PFSK-1 (cell line): Measurements from ENCODE around the gene ADAP1.

Experiments
- POLR2AphosphoS5 ChIP-seq: IDR thresholded peaks from 2 replicates; pipeline ENCODE4 v1.6.1; 2012; ENCODE audit warnings: low read depth, mild to moderate bottlenecking, control low read depth, low read length, moderate library complexity
- REST ChIP-seq, 2 experiments: IDR thresholded peaks; 2 replicates each; pipeline versions ENCODE4 v1.6.1 to v1.8.0; 2011 to 2012; ENCODE audit warnings: low read depth in 2 of 2, low read length in 2 of 2, control low read depth in 1 of 2, inconsistent platforms in 1 of 2, mild to moderate bottlenecking in 1 of 2, moderate library complexity in 1 of 2; ENCODE audit not compliant: insufficient read depth in 1 of 2
- SIN3A ChIP-seq: IDR thresholded peaks from 2 replicates; pipeline ENCODE4 v1.6.1; 2012; ENCODE audit warnings: mild to moderate bottlenecking, low read length, moderate library complexity, borderline replicate concordance; ENCODE audit not compliant: insufficient read depth
- TAF1 ChIP-seq: IDR thresholded peaks from 2 replicates; pipeline ENCODE4 v1.6.1; 2012; ENCODE audit warnings: low read length, control low read depth, borderline replicate concordance; ENCODE audit not compliant: insufficient read depth

GRCh38 chr7:984361-985126 lies 30.1 kb upstream of the ADAP1 start:
- TF ChIP-seq POLR2AphosphoS5 (no peak), TAF1 (no peak), REST (IDR thresholded peaks at IDR 0.05; ENCODE audit: insufficient read depth in 1 of 2, low read depth in 2 of 2, low read length in 2 of 2) (no peak), SIN3A (no peak)
